ENCODE results near the gene SERPINH1. TPM values are rescaled to one million over a fixed set of nuclear protein-coding genes. Genes with fewer than 3 reads are reported as not detected.

SERPINH1 gene
- total and polyA plus RNA-seq, 2 donors (not counting 1 experiment from before 2014, with no cell fraction given) = 3.0 to 5.7 TPM

GRCh38 chr11:75567971-75568370 lies 5.9 kb downstream of the SERPINH1 start:
- no peak overlapping the region for H3K9ac ChIP-seq (ENCODE audit: low read length)
- ATAC-seq (ENCODE audit: low read depth) = no peak
- POLR2A ChIA-PET = no interaction called here
- Mint-ChIP-seq H3K9me3 (ENCODE audit: insufficient read depth) (no peaks in the 10 kb centered on the region), H3K4me1 (peaks cover 7% of the 10 kb centered on the region), H3K4me3 (no peak overlapping the region), H3K27ac (no peak overlapping the region), H3K27me3 (no peaks in the 10 kb centered on the region)
- H4K20me1 ChIP-seq (ENCODE audit: control insufficient read depth, insufficient read depth, low read length, poor library complexity, severe bottlenecking) = no peaks in the 10 kb centered on the region
- peaks cover 0 to 12% of the 10 kb centered on the region in 2 experiments for H3K36me3 ChIP-seq (replicated peaks in 1 of 2; ENCODE audit: control extremely low read depth in 1 of 2, control insufficient read depth in 1 of 2, extremely low read depth in 1 of 2, insufficient read depth in 2 of 2, low read length in 1 of 2)
- H3K4me1 ChIP-seq (ENCODE audit: control insufficient read depth in 2 of 2, insufficient read depth in 2 of 2, low read length in 2 of 2) = peaks cover 4 to 6% of the 10 kb centered on the region in 2 donors
- H3K9me3 ChIP-seq (ENCODE audit: control extremely low read depth in 1 of 3, control insufficient read depth in 2 of 3, insufficient read depth in 1 of 3, low read length in 2 of 3) = no peaks in the 10 kb centered on the region
- intact Hi-C loops (cut with micrococcal nuclease) = no loop called here
- WGBS (ENCODE audit: insufficient coverage) = 90% methylated on average over 6 of the region's 6 CpGs
- peaks cover 0 to 3% (median 0%) of the 10 kb centered on the region in 4 experiments for H3K27me3 ChIP-seq (replicated peaks in 1 of 4; ENCODE audit: control extremely low read depth in 1 of 4, control insufficient read depth in 3 of 4, insufficient read depth in 4 of 4, low read length in 3 of 4)
- TF ChIP-seq CTCF (IDR thresholded peaks at IDR 0.05) (no peak), EZH2 (IDR thresholded peaks at IDR 0.05; ENCODE audit: borderline replicate concordance, insufficient read depth, low read depth, low read length, poor library complexity, severe bottlenecking) (no peak)
- no peak for DNase-seq
- CTCF ChIA-PET = no interaction called here
- H3K4me2 ChIP-seq (replicated peaks; ENCODE audit: low read depth, low read length, poor library complexity, severe bottlenecking) = no peak overlapping the region
- H3K4me3 ChIP-seq (ENCODE audit: control extremely low read depth in 1 of 5, extremely low read depth in 1 of 5, insufficient read depth in 1 of 5, low read depth in 2 of 5, low read length in 4 of 5) = no peak overlapping the region
- H3K79me2 ChIP-seq (ENCODE audit: control insufficient read depth, insufficient read depth, low read length) = no peaks in the 10 kb centered on the region
- H3K27ac ChIP-seq (ENCODE audit: low read length in 2 of 2) = no peak overlapping the region
- H2AFZ ChIP-seq (ENCODE audit: insufficient read depth, low read depth, low read length, poor library complexity, severe bottlenecking) = no peak overlapping the region

GRCh38 chr11:75568616-75569219 lies 6.7 kb downstream of the SERPINH1 start:
- H3K36me3 ChIP-seq (replicated peaks in 1 of 2; ENCODE audit: control extremely low read depth in 1 of 2, control insufficient read depth in 1 of 2, extremely low read depth in 1 of 2, insufficient read depth in 2 of 2, low read length in 1 of 2) = peaks cover 0 to 12% of the 10 kb centered on the region in 2 experiments
- no peaks in the 10 kb centered on the region for H3K27me3 ChIP-seq (replicated peaks in 1 of 4; ENCODE audit: control extremely low read depth in 1 of 4, control insufficient read depth in 3 of 4, insufficient read depth in 4 of 4, low read length in 3 of 4)
- ChIA-PET POLR2A (no interaction called here), CTCF (interaction anchor here (0.6 kb wide), 1 partner anchor 203 kb away, joined by 3 read pairs; no protein-coding TSS in a partner anchor)
- Mint-ChIP-seq H3K9me3 (ENCODE audit: insufficient read depth) (no peaks in the 10 kb centered on the region), H3K27ac (no peak overlapping the region), H3K4me1 (peaks cover 1% of the 10 kb centered on the region), H3K4me3 (no peak overlapping the region), H3K27me3 (no peaks in the 10 kb centered on the region)
- no peaks in the 10 kb centered on the region for H3K4me1 ChIP-seq (ENCODE audit: control insufficient read depth in 2 of 2, insufficient read depth in 2 of 2, low read length in 2 of 2)
- TF ChIP-seq EZH2 (IDR thresholded peaks at IDR 0.05; ENCODE audit: borderline replicate concordance, insufficient read depth, low read depth, low read length, poor library complexity, severe bottlenecking) = no peak
- TF ChIP-seq CTCF (IDR thresholded peaks at IDR 0.05) = no peak
- H3K9me3 ChIP-seq (ENCODE audit: control extremely low read depth in 1 of 3, control insufficient read depth in 2 of 3, insufficient read depth in 1 of 3, low read length in 2 of 3) = no peaks in the 10 kb centered on the region
- no peak for ATAC-seq (ENCODE audit: low read depth)
- no peak overlapping the region for H3K4me3 ChIP-seq (ENCODE audit: control extremely low read depth in 1 of 5, extremely low read depth in 1 of 5, insufficient read depth in 1 of 5, low read depth in 2 of 5, low read length in 4 of 5)
- 100% methylated on average over 5 of the region's 14 CpGs for WGBS (ENCODE audit: insufficient coverage)
- H3K9ac ChIP-seq (ENCODE audit: low read length) = no peak overlapping the region
- H4K20me1 ChIP-seq (ENCODE audit: control insufficient read depth, insufficient read depth, low read length, poor library complexity, severe bottlenecking) = no peaks in the 10 kb centered on the region
- no peak overlapping the region for H3K27ac ChIP-seq (ENCODE audit: low read length in 2 of 2)
- DNase-seq = no peak
- intact Hi-C loops (cut with micrococcal nuclease) = no loop called here
- no peak overlapping the region for H3K4me2 ChIP-seq (replicated peaks; ENCODE audit: low read depth, low read length, poor library complexity, severe bottlenecking)
- H2AFZ ChIP-seq (ENCODE audit: insufficient read depth, low read depth, low read length, poor library complexity, severe bottlenecking) = no peak overlapping the region
- H3K79me2 ChIP-seq (ENCODE audit: control insufficient read depth, insufficient read depth, low read length) = no peaks in the 10 kb centered on the region
